Gastrocnemius medialis (tissue), 4 donors: ENCODE results near the gene MACROD2.

Experiments
- POLR2A ChIP-seq, 2 donors: fragments of 450-650 bp; IDR thresholded peaks; one replicate each; pipeline ENCODE4 v1.6.1; 2017; ENCODE audit warnings: antibody characterized with exemption in 2 of 2, mild to moderate bottlenecking in 2 of 2, moderate library complexity in 2 of 2
- TF ChIP-seq, protein P1 (sequence below), 5 experiments: fragments of 450-650 bp in 3 of 5; fragments of 200-600 bp in 2 of 5; sonication (generic) in 2 of 5; IDR thresholded peaks in 4 of 5; conservative IDR thresholded peaks in 1 of 5; 1 replicate in 4 of 5; 2 replicates in 1 of 5; pipeline ENCODE4 v1.5.1; 2016 to 2019; ENCODE audit warnings: antibody characterized with exemption in 5 of 5, mild to moderate bottlenecking in 3 of 5, moderate library complexity in 3 of 5

- TF ChIP-seq, protein P1, sequence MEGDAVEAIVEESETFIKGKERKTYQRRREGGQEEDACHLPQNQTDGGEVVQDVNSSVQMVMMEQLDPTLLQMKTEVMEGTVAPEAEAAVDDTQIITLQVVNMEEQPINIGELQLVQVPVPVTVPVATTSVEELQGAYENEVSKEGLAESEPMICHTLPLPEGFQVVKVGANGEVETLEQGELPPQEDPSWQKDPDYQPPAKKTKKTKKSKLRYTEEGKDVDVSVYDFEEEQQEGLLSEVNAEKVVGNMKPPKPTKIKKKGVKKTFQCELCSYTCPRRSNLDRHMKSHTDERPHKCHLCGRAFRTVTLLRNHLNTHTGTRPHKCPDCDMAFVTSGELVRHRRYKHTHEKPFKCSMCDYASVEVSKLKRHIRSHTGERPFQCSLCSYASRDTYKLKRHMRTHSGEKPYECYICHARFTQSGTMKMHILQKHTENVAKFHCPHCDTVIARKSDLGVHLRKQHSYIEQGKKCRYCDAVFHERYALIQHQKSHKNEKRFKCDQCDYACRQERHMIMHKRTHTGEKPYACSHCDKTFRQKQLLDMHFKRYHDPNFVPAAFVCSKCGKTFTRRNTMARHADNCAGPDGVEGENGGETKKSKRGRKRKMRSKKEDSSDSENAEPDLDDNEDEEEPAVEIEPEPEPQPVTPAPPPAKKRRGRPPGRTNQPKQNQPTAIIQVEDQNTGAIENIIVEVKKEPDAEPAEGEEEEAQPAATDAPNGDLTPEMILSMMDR (IDR thresholded peaks at IDR 0.05 in 4 of 5, conservative IDR thresholded peaks at IDR 0.05 in 1 of 5) = no peak
- no peak for TF ChIP-seq POLR2A (IDR thresholded peaks at IDR 0.05)
Measured at GRCh38 chr20:14178528-14178927, 183.2 kb downstream of the MACROD2 start.
